IPS-15b (cell line): ENCODE data around the gene FBXO9.

Experiments
- H3K27me3 ChIP-seq: one replicate; pipeline ENCODE4 v1.6.1; 2013; ENCODE audit warnings: low read length; ENCODE audit not compliant: control insufficient read depth, insufficient read depth
- H3K36me3 ChIP-seq: one replicate; pipeline ENCODE4 v1.6.1; 2013; ENCODE audit warnings: low read length; ENCODE audit not compliant: control insufficient read depth, insufficient read depth
- H3K4me1 ChIP-seq: one replicate; pipeline ENCODE4 v1.6.1; 2013; ENCODE audit warnings: mild to moderate bottlenecking, low read length; ENCODE audit not compliant: control insufficient read depth, insufficient read depth
- H3K4me3 ChIP-seq: one replicate; pipeline ENCODE4 v1.5.1; 2013; ENCODE audit warnings: low read depth, low read length
- H3K9ac ChIP-seq: one replicate; pipeline ENCODE4 v1.6.1; 2013; ENCODE audit warnings: low read depth, mild to moderate bottlenecking, low read length
- H3K9me3 ChIP-seq: one replicate; pipeline ENCODE4 v1.6.1; 2013; ENCODE audit warnings: mild to moderate bottlenecking, low read length; ENCODE audit not compliant: control insufficient read depth, insufficient read depth

FBXO9 gene

GRCh38 chr6:53119349-53119748 is 54.1 kb downstream of the FBXO9 start:
- Histone ChIP-seq H3K27me3 (no peaks in the 10 kb centered on the region), H3K36me3 (no peaks in the 10 kb centered on the region), H3K9me3 (no peaks in the 10 kb centered on the region), H3K9ac (no peak overlapping the region), H3K4me3 (no peak overlapping the region), H3K4me1 (peaks cover 7% of the 10 kb centered on the region)

DNA sequence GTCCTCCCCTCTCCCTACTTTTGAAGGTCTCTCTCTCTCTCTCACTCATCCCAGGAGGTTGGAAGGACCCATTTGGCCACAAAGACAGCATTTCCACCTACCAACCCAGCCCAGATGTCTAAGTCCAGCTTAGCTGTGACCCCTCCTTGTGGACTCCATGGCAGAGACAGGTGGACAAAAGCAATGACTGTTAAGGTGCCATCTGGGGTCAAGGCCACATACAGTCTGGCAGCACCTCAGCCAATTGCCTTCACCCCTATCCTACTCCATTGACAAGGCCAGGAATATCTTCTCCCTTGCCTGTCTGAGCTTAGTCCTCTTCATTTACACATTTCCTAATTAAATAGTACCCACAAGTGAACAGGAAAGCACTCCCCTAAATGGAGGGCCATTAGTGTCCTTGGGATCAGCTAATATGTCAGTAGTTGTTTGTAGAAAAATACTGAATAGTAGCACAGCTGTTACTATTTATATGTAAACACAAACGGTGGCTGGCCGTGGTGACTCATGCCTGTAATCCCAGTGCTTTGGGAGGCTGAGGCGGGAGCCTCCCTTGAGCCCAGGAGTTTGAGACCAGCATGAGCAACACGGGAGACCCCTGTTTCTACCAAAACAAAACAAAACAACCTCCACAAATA is 54.7 kb downstream of the FBXO9 start:
- Histone ChIP-seq H3K36me3 (no peaks in the 10 kb centered on the region), H3K27me3 (no peaks in the 10 kb centered on the region), H3K9ac (no peak overlapping the region), H3K4me3 (no peak overlapping the region), H3K9me3 (no peaks in the 10 kb centered on the region), H3K4me1 (peaks cover 7% of the 10 kb centered on the region)

- peaks cover 7% of the 10 kb centered on the region for H3K4me1 ChIP-seq
- no peaks in the 10 kb centered on the region for H3K9me3 ChIP-seq
- H3K4me3 ChIP-seq = no peak overlapping the region
- H3K27me3 ChIP-seq = no peaks in the 10 kb centered on the region
- H3K9ac ChIP-seq = no peak overlapping the region
- H3K36me3 ChIP-seq = no peaks in the 10 kb centered on the region
Measured at GRCh38 chr6:53124131-53124800, 59.1 kb downstream of the FBXO9 start.

DNA sequence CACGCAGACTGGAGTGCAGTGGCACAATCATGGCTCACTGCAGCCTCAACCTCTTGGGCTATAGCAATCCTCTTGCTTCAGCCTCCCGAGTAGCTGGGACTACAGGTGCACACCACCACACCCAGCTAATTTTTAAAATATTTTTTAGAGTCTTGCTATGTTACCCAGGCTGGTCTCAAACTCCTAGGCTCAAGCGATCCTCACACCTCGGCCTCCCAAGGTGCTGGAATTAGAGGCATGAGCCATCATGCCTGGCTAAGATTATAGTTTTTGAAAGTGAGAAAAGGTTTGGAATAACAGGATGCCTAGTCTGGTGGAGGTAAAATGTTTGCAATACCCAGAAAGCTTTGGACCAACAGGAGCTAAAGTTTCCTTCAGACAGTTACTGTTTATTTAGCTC is 60.1 kb downstream of the FBXO9 start:
- no peaks in the 10 kb centered on the region for H3K27me3 ChIP-seq
- no peak overlapping the region for H3K4me3 ChIP-seq
- H3K36me3 ChIP-seq = no peaks in the 10 kb centered on the region
- no peak overlapping the region for H3K9ac ChIP-seq
- peaks cover 2% of the 10 kb centered on the region for H3K4me1 ChIP-seq
- H3K9me3 ChIP-seq = no peaks in the 10 kb centered on the region

- Histone ChIP-seq H3K4me3 (no peak overlapping the region), H3K36me3 (no peaks in the 10 kb centered on the region), H3K9me3 (no peaks in the 10 kb centered on the region), H3K4me1 (no peaks in the 10 kb centered on the region), H3K9ac (no peak overlapping the region), H3K27me3 (no peaks in the 10 kb centered on the region)
Measured at GRCh38 chr6:53128842-53129241, 63.6 kb downstream of the FBXO9 start.

DNA sequence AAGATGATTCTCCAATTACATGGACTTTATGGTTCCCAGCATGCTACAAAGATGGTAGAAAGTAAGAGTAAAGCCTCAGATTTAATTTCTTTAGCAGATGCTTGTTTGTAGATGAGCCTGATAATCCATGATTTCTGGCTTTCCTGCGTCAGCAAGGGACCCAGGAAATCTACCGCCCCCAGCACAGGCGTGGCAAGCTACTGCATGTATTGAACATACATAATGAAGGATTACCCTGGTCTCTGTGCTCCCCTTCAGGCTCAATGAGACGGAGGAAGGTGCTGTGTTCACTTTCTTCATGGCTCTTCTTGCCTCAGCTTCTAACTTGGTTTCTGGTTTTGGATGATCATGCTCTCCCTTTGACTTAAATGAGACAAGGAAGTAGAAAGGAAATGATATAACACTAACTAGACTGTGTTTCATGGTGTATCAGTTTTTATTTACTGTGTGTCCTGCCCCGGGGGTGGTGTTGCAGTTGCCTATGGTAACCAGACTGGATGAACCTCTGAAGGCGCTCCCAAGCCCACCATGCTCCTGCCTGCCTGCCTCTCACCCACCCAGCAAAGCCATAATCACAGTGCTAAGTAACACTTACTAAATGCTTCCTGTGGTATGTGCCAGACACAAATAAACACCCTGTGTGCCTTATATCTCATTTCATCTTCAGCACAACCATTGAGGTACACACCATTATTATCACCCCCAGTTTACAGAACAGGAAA is 65.5 kb downstream of the FBXO9 start:
- H3K27me3 ChIP-seq = no peaks in the 10 kb centered on the region
- H3K9me3 ChIP-seq = no peaks in the 10 kb centered on the region
- no peaks in the 10 kb centered on the region for H3K36me3 ChIP-seq
- H3K9ac ChIP-seq = no peak overlapping the region
- H3K4me3 ChIP-seq = no peak overlapping the region
- H3K4me1 ChIP-seq = no peaks in the 10 kb centered on the region

DNA sequence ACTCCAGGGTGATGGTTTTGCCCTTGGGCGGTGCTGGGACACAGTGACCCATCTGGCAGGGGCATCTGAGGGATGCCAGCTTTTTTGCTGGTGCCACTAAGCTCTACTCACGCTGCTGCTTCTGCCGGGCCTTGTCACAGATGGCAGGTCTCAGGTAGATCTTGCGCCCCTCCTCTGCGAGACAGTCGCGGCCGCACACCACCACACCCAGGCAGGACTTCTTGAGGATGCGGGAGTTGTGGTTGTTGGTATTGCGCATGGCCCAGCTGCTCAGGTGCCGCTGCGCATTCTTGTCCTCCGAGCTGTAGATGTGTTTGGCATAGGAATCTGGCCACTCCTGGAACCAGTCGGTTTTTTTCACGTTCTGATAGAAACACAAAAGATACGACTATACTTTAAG is 68.8 kb downstream of the FBXO9 start:
- H3K4me1 ChIP-seq = no peaks in the 10 kb centered on the region
- no peak overlapping the region for H3K4me3 ChIP-seq
- no peaks in the 10 kb centered on the region for H3K9me3 ChIP-seq
- H3K27me3 ChIP-seq = no peaks in the 10 kb centered on the region
- H3K36me3 ChIP-seq = no peaks in the 10 kb centered on the region
- no peak overlapping the region for H3K9ac ChIP-seq

DNA sequence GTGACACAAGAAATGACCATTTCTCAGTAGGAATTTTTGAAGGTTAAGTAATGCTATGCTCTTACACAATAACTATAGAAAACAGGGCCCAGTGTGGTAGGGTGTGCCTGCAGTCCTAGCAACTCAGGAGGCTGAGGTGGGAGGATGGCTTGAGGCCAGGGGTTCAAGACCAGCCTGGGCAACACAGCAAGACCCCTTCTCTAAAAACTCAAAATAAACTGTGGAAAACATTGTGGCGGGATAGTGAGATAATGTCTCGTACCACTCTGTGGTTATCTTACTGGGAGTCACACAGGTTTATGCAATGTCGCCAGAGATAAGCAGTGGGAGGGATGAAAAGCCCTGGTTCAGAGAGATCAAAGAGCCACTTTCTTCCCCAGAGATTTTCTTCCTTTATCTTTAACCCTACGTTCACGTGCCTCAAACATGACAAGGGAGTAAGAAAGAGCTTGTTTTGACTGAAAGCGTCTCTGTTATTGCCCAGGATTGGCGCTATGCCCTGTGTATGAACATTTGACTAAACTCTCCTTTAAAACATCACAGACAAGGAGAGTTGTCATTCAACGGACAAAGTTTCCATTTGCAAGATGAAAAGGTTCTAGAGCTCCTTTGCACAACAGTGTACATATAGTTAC is 69.5 kb downstream of the FBXO9 start:
- no peaks in the 10 kb centered on the region for H3K27me3 ChIP-seq
- no peaks in the 10 kb centered on the region for H3K9me3 ChIP-seq
- H3K36me3 ChIP-seq = no peaks in the 10 kb centered on the region
- H3K4me1 ChIP-seq = no peaks in the 10 kb centered on the region
- no peak overlapping the region for H3K4me3 ChIP-seq
- H3K9ac ChIP-seq = no peak overlapping the region

DNA sequence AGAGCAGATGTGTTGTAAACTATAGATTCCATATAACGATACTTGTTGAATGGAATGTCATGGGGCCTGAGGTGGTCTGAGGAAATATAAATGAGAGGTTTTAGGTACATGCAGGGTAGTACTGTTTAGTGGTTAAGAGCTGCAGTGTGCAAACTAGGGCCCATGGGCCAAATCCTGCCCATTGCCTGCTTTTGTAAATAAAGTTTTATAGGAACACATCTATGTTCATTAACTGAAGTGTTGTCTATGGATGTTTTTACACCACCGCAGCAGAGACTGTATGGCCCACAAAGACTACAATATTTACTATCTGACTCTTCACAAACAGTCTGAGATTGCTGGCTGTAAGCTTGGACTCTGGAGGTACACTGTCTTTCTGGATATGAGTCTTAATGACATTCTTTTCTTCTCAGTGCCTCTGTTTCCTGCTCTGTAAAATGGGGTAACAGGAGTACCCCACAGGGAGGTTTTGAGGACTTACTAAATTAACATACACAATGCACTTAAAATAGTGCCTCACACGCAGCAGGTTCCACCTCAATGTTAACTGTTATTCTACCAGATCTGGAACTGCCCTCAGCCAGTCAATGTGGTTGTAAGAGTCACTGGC is 70.9 kb downstream of the FBXO9 start:
- no peak overlapping the region for H3K9ac ChIP-seq
- H3K4me3 ChIP-seq = no peak overlapping the region
- no peaks in the 10 kb centered on the region for H3K9me3 ChIP-seq
- no peaks in the 10 kb centered on the region for H3K36me3 ChIP-seq
- H3K4me1 ChIP-seq = no peaks in the 10 kb centered on the region
- no peaks in the 10 kb centered on the region for H3K27me3 ChIP-seq

DNA sequence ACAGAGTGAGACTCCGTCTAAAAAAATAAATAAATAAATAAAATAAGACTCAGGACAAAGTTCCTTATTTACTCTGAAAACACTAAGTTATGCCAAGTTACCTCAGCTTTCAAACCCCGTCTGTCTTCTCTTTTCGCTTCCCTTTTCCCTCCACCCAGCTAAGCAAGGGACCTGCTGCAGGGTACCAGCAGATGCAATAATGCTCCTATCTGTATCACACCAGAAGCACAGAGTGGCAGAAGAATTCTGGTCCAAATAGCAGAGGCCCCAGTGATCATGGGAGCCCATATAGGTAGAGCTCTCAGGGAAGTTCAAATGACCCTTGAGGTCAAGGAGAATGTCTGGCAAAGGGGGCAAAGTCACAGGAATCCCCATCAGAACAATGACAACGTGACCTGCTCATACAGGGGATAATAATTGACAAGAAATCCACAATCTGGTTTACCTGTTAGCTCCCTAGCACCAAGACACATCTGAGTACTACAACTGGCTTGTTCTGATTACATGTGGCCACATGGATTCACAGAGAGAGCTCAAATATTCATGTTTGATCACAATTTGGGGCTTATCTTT is 74.7 kb downstream of the FBXO9 start:
- no peaks in the 10 kb centered on the region for H3K36me3 ChIP-seq
- no peak overlapping the region for H3K4me3 ChIP-seq
- no peaks in the 10 kb centered on the region for H3K9me3 ChIP-seq
- H3K27me3 ChIP-seq = no peaks in the 10 kb centered on the region
- H3K4me1 ChIP-seq = no peaks in the 10 kb centered on the region
- H3K9ac ChIP-seq = no peak overlapping the region

DNA sequence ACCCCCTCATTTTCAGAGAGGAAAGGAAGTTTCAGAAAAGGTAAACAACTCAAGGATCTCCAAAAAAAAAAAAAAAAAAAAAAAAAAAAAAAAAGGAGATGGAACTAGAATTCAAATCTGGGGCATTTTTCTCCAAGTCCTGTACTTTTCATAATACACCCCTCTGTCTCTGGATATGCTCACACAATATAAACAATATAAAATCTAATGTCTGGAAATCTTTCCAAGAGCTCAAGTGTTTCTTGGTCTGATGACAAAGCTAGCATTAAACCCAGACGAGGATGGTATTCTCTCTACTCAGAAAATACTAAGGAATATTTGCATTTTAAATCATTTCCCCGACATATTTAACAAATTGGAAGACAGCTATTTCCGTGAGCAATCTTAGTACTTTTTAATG is 77.6 kb downstream of the FBXO9 start:
- H3K9me3 ChIP-seq = no peaks in the 10 kb centered on the region
- H3K4me1 ChIP-seq = no peaks in the 10 kb centered on the region
- H3K27me3 ChIP-seq = no peaks in the 10 kb centered on the region
- no peaks in the 10 kb centered on the region for H3K36me3 ChIP-seq
- H3K9ac ChIP-seq = no peak overlapping the region
- H3K4me3 ChIP-seq = no peak overlapping the region
